Measurements from ENCODE around the gene ID1.

DNA sequence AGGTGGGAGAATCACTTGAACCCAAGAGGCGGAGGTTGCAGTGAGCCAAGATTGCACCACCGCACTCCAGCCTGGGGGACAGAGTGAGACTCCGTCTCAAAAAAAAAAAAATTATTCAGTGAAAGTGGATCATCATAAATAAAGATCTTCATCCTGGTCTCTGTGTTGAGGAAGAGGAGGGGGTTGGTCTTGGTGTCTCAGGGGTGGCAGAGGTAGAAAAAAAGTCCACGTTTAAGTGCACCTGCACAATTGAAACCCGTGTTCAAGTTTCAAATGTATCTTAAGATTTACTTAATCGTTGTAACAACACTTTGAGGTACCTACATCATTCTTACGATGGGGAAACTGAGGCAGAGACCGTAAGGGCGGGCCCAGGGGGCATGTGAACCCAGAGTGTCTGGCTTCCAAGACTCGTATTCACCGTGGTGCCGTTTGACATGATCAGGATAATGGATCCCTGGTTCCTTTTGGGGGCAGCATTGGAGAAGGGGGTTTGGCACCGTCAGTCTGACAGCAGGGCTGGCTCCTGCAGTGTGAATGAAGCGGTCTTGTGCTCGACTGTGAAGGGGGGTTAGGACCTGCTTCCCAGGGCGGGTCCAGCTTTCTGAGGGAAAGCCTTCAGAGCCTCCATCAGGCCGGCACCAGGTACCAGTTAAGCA is 32.9 kb upstream of the ID1 start:
- TF ChIP-seq, protein P1, sequence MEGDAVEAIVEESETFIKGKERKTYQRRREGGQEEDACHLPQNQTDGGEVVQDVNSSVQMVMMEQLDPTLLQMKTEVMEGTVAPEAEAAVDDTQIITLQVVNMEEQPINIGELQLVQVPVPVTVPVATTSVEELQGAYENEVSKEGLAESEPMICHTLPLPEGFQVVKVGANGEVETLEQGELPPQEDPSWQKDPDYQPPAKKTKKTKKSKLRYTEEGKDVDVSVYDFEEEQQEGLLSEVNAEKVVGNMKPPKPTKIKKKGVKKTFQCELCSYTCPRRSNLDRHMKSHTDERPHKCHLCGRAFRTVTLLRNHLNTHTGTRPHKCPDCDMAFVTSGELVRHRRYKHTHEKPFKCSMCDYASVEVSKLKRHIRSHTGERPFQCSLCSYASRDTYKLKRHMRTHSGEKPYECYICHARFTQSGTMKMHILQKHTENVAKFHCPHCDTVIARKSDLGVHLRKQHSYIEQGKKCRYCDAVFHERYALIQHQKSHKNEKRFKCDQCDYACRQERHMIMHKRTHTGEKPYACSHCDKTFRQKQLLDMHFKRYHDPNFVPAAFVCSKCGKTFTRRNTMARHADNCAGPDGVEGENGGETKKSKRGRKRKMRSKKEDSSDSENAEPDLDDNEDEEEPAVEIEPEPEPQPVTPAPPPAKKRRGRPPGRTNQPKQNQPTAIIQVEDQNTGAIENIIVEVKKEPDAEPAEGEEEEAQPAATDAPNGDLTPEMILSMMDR (IDR thresholded peaks at IDR 0.05), result no peak
- TF ChIP-seq POLR2A (IDR thresholded peaks at IDR 0.05), result no peak
- no peak for TF ChIP-seq EP300 (IDR thresholded peaks at IDR 0.05)
